A549 (cell line): ENCODE measurements around the gene STK33. TPM values are rescaled to one million over a fixed set of nuclear protein-coding genes. Genes with fewer than 3 reads are reported as not detected.

Source experiments
- ATAC-seq, 2 experiments: fragments of 200-7000 bp in 1 of 2; fragments of >200 bp in 1 of 2; cut with Nextera tagmentation in 1 of 2; cut with Tn5 transposase in 1 of 2; 3 replicates each; pipeline versions ENCODE4 v1.8.0 to v1.9.1; 2018 to 2020; ENCODE audit warnings: mild to moderate bottlenecking in 1 of 2, moderate library complexity in 1 of 2
- CTCF ChIA-PET: fragments of 300-600 bp; sonication (Branson Sonifier 250); formaldehyde crosslinking; extraction: SDS; loops from one replicate; lab custom pipeline; 2021; ENCODE audit warnings: antibody characterized with exemption, inconsistent platforms; lab: Yijun Ruan, JAX
- POLR2A ChIA-PET: fragments of 350-600 bp; formaldehyde crosslinking; extraction: SDS; loops from one replicate; lab custom pipeline; 2021; ENCODE audit warnings: antibody characterized with exemption, inconsistent platforms; lab: Yijun Ruan, JAX
- DNase-seq, 2 experiments: peaks; one replicate each; pipeline versions ENCODE4 v3.0.0 to v3.0.0-alpha.2; 2011 to 2016; ENCODE audit warnings: low read depth in 1 of 2, low spot score in 1 of 2
- FAIRE-seq: peaks from 2 replicates; lab custom pipeline; 2011; peaks lifted over from hg19 to GRCh38; lab: Jason Lieb, UNC
- H3K27ac ChIP-seq, 2 experiments: fragments of >200 bp; sonication (Bioruptor Twin); formaldehyde crosslinking; 3 replicates each; pipeline ENCODE4 v1.5.1; 2016 to 2017
- H3K4me1 ChIP-seq: fragments of >200 bp; sonication (Bioruptor Twin); formaldehyde crosslinking; 3 replicates; pipeline ENCODE4 v1.6.1; 2016
- H3K4me2 ChIP-seq: fragments of >200 bp; sonication (Bioruptor Twin); formaldehyde crosslinking; 3 replicates; pipeline ENCODE4 v1.6.1; 2016
- H3K4me3 ChIP-seq: fragments of >200 bp; sonication (Bioruptor Twin); formaldehyde crosslinking; 3 replicates; pipeline ENCODE4 v1.5.1; 2016
- H3K9me3 ChIP-seq: fragments of >200 bp; sonication (Bioruptor Twin); formaldehyde crosslinking; 3 replicates; pipeline ENCODE4 v1.6.1; 2016
- CHD4 ChIP-seq: fragments of 200-600 bp; sonication (generic); IDR thresholded peaks from 2 replicates; pipeline ENCODE4 v1.6.1; 2016; ENCODE audit warnings: antibody characterized with exemption, mild to moderate bottlenecking, borderline replicate concordance
- EHMT2 ChIP-seq: fragments of 200-600 bp; sonication (generic); IDR thresholded peaks from 2 replicates; pipeline ENCODE4 v1.6.1; 2016; ENCODE audit warnings: antibody characterized with exemption, low read depth, mild to moderate bottlenecking, moderate library complexity
- ESRRA ChIP-seq: fragments of 150-350 bp; IDR thresholded peaks from 2 replicates; pipeline ENCODE4 v1.6.1; 2014; ENCODE audit warnings: mild to moderate bottlenecking, low read length, borderline replicate concordance
- FOSB ChIP-seq: fragments of 250-450 bp; sonication (Bioruptor Pico); IDR thresholded peaks from 2 replicates; pipeline ENCODE4 v1.5.0; 2020; ENCODE audit warnings: mild to moderate bottlenecking, moderate library complexity
- HDAC2 ChIP-seq: fragments of 200-600 bp; sonication (generic); IDR thresholded peaks from 2 replicates; pipeline ENCODE4 v1.6.1; 2016
- HEYL ChIP-seq: fragments of 250-450 bp; sonication (Bioruptor Pico); IDR thresholded peaks from 2 replicates; pipeline ENCODE4 v1.8.0; 2021; ENCODE audit warnings: mild to moderate bottlenecking, moderate library complexity
- HOXB13 ChIP-seq: fragments of 250-450 bp; sonication (Bioruptor Pico); IDR thresholded peaks from 2 replicates; pipeline ENCODE4 v1.5.0; 2020; ENCODE audit warnings: low read depth, mild to moderate bottlenecking, moderate library complexity
- JUN ChIP-seq, 2 experiments: fragments of >200 bp; sonication (Bioruptor Twin); formaldehyde crosslinking; IDR thresholded peaks; 2 replicates in 1 of 2; 3 replicates in 1 of 2; pipeline ENCODE4 v1.6.1; 2016 to 2017
- JUNB ChIP-seq: fragments of >200 bp; sonication (Bioruptor Twin); formaldehyde crosslinking; IDR thresholded peaks from 2 replicates; pipeline ENCODE4 v1.6.1; 2016
- KDM1A ChIP-seq: fragments of 200-600 bp; sonication (generic); IDR thresholded peaks from 2 replicates; pipeline ENCODE4 v1.6.1; 2016; ENCODE audit warnings: low read depth, mild to moderate bottlenecking
- MAZ ChIP-seq: fragments of 150-350 bp; IDR thresholded peaks from 2 replicates; pipeline ENCODE4 v1.6.1; 2014; ENCODE audit warnings: antibody characterized with exemption, low read depth, low read length, borderline replicate concordance
- NPAS2 ChIP-seq: fragments of 250-450 bp; sonication (Bioruptor Pico); IDR thresholded peaks from 2 replicates; pipeline ENCODE4 v1.8.0; 2022; ENCODE audit warnings: mild to moderate bottlenecking, moderate library complexity, borderline replicate concordance
- NR3C1 ChIP-seq: fragments of >200 bp; sonication (Bioruptor Twin); formaldehyde crosslinking; IDR thresholded peaks from 3 replicates; pipeline ENCODE4 v1.6.1; 2017
- POLR2A ChIP-seq: IDR thresholded peaks from 2 replicates; pipeline ENCODE4 v1.6.1; 2012; ENCODE audit warnings: mild to moderate bottlenecking, low read length
- RAD21 ChIP-seq, 2 experiments: fragments of >200 bp in 1 of 2; sonication (Bioruptor Twin) in 1 of 2; formaldehyde crosslinking in 1 of 2; IDR thresholded peaks in 1 of 2; conservative IDR thresholded peaks in 1 of 2; 2 replicates in 1 of 2; 3 replicates in 1 of 2; pipeline ENCODE4 v1.6.1; 2012 to 2018; ENCODE audit warnings: inconsistent platforms in 1 of 2
- RNF2 ChIP-seq: fragments of 200-600 bp; sonication (generic); IDR thresholded peaks from 2 replicates; pipeline ENCODE4 v1.6.1; 2016; ENCODE audit warnings: low read depth, mild to moderate bottlenecking, antibody characterized with exemption, moderate library complexity, borderline replicate concordance
- SMC3 ChIP-seq: fragments of >200 bp; sonication (Bioruptor Twin); formaldehyde crosslinking; IDR thresholded peaks from 3 replicates; pipeline ENCODE4 v1.6.1; 2018; ENCODE audit warnings: inconsistent platforms
- TFCP2L1 ChIP-seq: fragments of 250-450 bp; sonication (Bioruptor Pico); IDR thresholded peaks from 2 replicates; pipeline ENCODE4 v1.5.0; 2021; ENCODE audit warnings: mild to moderate bottlenecking
- TP53 ChIP-seq: fragments of 250-450 bp; sonication (Bioruptor Pico); IDR thresholded peaks from 2 replicates; pipeline ENCODE4 v1.5.0; 2021; ENCODE audit warnings: mild to moderate bottlenecking, moderate library complexity
- ZNF302 ChIP-seq: fragments of 250-450 bp; sonication (Bioruptor Pico); IDR thresholded peaks from 2 replicates; pipeline ENCODE4 v1.9.0; 2021; ENCODE audit warnings: inconsistent platforms, mild to moderate bottlenecking, moderate library complexity
- WGBS: methylation state at CpG from one replicate; pipeline ENCODE4 v1.1.6; 2017; ENCODE audit errors: missing lambda C conversion rate; 5-methylcytosine and 5-hydroxymethylcytosine counted together
- polyA plus RNA-seq, 4 experiments: library from polyadenylated mRNA; depleted of rRNA in 3 of 4; stranded (reverse); fragments of >200 nt; fragmentation: RNase III in 1 of 4; extraction: RNeasy Plus Mini Kit Qiagen cat#74134 plus additional on column Dnase treatment in 1 of 4; gene quantifications; 2 replicates in 3 of 4; 3 replicates in 1 of 4; pipeline ENCODE4 v1.2.3, GENCODE V29; 2011 to 2017
- TF ChIP-seq, protein P1 (sequence below): IDR thresholded peaks from 2 replicates; pipeline ENCODE4 v1.6.1; 2012
- TF ChIP-seq, protein P2 (sequence below): fragments of 250-450 bp; sonication (Bioruptor Pico); IDR thresholded peaks from 2 replicates; pipeline ENCODE4 v1.5.0; 2020; ENCODE audit warnings: low read depth, mild to moderate bottlenecking, moderate library complexity

STK33 gene
- polyA plus RNA-seq, 2 of the 4 experiments (the other 2 are of a cell fraction), result 5.2 to 5.8 TPM

DNA sequence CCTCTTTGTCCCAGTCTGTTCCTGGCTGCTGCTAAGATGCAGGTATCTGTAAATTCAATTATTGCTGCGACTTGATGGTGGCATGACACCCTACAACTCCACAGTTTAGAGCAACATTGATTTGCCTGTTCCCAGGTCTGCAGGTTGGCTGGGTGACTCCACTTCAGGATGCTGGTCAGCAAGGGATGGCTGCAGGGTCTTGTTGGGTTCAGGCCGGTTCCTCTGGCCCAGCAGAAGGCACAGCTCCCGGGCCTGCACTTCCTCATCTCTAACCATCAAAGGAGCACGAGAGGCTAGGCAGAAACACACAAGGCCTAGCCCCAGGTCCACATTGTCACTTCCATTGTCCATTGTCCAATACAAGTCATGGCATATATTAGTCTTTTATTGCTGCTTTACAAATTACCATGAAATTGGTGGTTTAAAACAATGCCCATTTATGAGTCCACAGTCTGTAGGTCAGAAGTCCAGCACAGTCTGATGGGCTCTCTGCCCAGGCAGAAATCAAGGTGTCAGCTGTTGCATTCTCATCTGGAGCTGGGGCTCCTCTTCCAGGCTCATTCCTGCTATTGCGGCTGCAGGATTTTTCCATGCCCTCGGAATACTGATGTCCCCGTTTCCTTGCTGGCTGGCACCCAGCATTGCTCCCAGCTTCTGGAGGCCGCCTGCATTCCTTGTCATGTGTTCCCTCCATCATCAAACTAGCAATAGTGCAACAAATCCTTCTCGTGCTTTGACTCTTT is 233.8 kb downstream of the STK33 start:
- Histone ChIP-seq H3K4me2 (no peak overlapping the region), H3K4me1 (no peaks in the 10 kb centered on the region), H3K9me3 (no peaks in the 10 kb centered on the region), H3K4me3 (no peak overlapping the region), H3K27ac (no peak overlapping the region)
- DNase-seq (no peak), ATAC-seq (peak in 1 of 2 experiments; percentile 21; a peak in 1 of 6 replicates), FAIRE-seq (no peak)
- no peak for TF ChIP-seq FOSB (CRISPR knock-in tag)
- 0 out of 5 replicates have a peak, but pooled peaks of 1 of the 2 experiments have one; percentile 11 for TF ChIP-seq RAD21 (conservative IDR thresholded peaks at IDR 0.05 in 1 of 2, IDR thresholded peaks at IDR 0.05 in 1 of 2)
- ChIA-PET POLR2A (interaction anchor here (0.6 kb wide), 1 partner anchor 224 kb away, joined by 3 read pairs; no protein-coding TSS in a partner anchor), CTCF (interaction anchor here (0.8 to 1.5 kb wide), 2 partner anchors 11 to 169 kb away, joined by 3 to 4 read pairs; no protein-coding TSS in a partner anchor)
- 64% methylated on average over 9 of the region's 9 CpGs for WGBS

DNA sequence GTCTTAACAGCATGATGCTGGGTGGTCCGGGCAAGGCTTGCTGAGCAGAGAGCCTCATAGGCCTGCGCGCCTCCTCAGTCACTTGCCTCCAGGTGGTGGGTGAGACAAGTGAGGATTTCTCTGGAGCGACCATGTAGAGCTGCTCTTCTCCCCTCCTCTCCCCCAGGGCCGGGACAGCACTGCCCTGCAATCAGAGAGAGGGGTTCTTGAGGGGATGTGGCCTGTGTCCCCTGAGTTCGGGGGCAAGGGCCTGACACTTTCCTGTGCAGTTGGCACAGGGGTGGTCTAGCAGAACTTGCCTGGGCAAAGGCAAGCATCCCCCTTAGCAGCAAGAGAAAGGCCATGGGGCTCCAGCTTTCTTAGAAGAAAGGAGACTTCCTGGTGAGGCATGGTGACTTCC is 234.5 kb downstream of the STK33 start:
- Histone ChIP-seq H3K4me1 (no peaks in the 10 kb centered on the region), H3K27ac (no peak overlapping the region), H3K4me3 (no peak overlapping the region), H3K9me3 (no peaks in the 10 kb centered on the region)
- TF ChIP-seq CHD4 (no peak), HOXB13 (CRISPR knock-in tag) (no peak), ZNF302 (CRISPR knock-in tag) (no peak), ESRRA (no peak), EHMT2 (no peak), RNF2 (no peak), TP53 (CRISPR knock-in tag) (no peak), HDAC2 (no peak), SMC3 (no peak), JUNB (no peak)
- TF ChIP-seq, protein P1, sequence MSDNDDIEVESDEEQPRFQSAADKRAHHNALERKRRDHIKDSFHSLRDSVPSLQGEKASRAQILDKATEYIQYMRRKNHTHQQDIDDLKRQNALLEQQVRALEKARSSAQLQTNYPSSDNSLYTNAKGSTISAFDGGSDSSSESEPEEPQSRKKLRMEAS, result no peak
- TF ChIP-seq, all 56 proteins: peak for 0
- H3K4me2 ChIP-seq, result no peak overlapping the region
- ChIA-PET POLR2A (interaction anchor here (0.6 kb wide), 1 partner anchor 225 kb away, joined by 3 read pairs; no protein-coding TSS in a partner anchor), CTCF (interaction anchor here (1.5 kb wide), 1 partner anchor 10 kb away, joined by 4 read pairs; no protein-coding TSS in a partner anchor)
- DNase-seq (no peak), FAIRE-seq (no peak), ATAC-seq (no peak)
- 73% methylated on average over 5 of the region's 6 CpGs for WGBS

DNA sequence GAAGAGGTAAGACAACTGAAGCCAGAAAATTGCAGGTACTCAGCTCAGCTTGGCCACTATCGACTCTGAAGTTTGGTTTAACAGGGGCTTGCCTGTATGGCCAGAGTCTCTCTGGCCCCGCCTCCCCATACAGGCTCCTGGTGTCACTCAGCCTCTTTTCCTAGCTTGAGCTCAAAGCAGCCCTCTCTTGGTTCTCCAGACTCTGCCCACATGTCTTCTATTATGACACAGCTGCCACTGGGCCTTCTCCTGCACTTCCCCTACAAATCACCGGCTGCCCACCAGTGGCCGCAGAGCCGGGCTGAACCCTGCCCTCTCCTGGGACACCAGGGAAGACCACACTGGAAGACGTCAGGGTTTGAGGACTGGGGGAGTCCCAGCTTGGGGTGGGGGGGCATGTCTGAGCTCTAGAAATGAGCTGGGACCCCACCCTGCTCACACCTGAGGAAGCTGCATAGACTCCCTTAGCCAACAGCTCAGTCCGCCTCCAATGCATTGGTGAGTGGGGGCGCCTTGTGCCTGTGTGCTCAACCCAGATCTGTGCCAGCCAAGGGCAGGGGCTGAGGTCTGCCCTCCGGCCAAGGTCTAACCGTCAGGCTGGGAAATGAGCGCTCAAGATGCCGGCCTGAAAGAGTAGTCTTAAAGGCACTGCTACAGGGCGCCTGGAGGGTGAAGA is 236.0 kb downstream of the STK33 start:
- H3K9me3 ChIP-seq, result no peaks in the 10 kb centered on the region
- no peak overlapping the region for H3K4me3 ChIP-seq
- TF ChIP-seq TFCP2L1, result no peak
- TF ChIP-seq HEYL (CRISPR knock-in tag), result no peak
- TF ChIP-seq NR3C1, result no peak
- TF ChIP-seq, protein P2, sequence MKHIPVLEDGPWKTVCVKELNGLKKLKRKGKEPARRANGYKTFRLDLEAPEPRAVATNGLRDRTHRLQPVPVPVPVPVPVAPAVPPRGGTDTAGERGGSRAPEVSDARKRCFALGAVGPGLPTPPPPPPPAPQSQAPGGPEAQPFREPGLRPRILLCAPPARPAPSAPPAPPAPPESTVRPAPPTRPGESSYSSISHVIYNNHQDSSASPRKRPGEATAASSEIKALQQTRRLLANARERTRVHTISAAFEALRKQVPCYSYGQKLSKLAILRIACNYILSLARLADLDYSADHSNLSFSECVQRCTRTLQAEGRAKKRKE (CRISPR knock-in tag), result no peak
- no peak for TF ChIP-seq MAZ
- no peak for TF ChIP-seq RNF2
- TF ChIP-seq POLR2A, result no peak
- no peak for TF ChIP-seq JUN (IDR thresholded peaks at IDR 0.05)
- TF ChIP-seq NPAS2 (CRISPR knock-in tag), result no peak
- TF ChIP-seq KDM1A, result no peak
- 79% methylated on average over 11 of the region's 13 CpGs for WGBS
- FAIRE-seq (no peak), ATAC-seq (no peak), DNase-seq (no peak)
- POLR2A ChIA-PET, result no interaction called here
- H3K27ac ChIP-seq, result no peak overlapping the region
- H3K4me2 ChIP-seq, result no peak overlapping the region
- CTCF ChIA-PET, result interaction anchor here (0.7 to 1.4 kb wide), 3 partner anchors 9 to 60 kb away, joined by 3 to 4 read pairs (median 4); no protein-coding TSS in a partner anchor
- H3K4me1 ChIP-seq, result no peaks in the 10 kb centered on the region
